GM21447 (cell line): Measurements from ENCODE around the gene NCLN.
"Not testable (repeated sequence)": the region's sequence is repeated elsewhere in the genome, so short reads cannot be mapped to it uniquely, and the experiment has no call there.

ENCODE experiments used
- ATAC-seq: cut with Tn5 transposase; IDR thresholded peaks from one replicate; pipeline ENCODE4 v1.9.1; 2021; ENCODE audit not compliant: unreplicated experiment

NCLN gene

GRCh38 chr19:3224346-3225168, 38.8 kb downstream of the NCLN start, which contains the start of gene CELF5:
CELF5 (plus strand) TSS chr19:3224661; CDS start chr19:3224740, 79 bp downstream.
- no peak for ATAC-seq

DNA sequence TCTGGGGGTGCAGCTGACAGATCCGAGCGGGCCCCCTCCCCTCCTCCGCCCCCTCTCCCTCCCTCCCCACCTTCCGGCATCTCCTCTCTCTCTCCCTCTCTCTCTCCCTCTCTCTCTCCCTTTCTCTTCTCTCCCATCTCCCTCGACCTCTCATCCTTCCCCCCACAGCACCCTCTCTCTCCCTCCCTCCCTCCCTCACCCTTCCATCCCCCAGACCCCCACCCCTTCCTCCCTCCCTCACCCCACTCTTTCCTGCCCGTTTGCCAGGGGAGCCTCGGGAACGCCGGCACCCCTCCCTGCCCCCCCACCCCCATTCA, 39.4 kb downstream of the NCLN start:
- no peak for ATAC-seq

DNA sequence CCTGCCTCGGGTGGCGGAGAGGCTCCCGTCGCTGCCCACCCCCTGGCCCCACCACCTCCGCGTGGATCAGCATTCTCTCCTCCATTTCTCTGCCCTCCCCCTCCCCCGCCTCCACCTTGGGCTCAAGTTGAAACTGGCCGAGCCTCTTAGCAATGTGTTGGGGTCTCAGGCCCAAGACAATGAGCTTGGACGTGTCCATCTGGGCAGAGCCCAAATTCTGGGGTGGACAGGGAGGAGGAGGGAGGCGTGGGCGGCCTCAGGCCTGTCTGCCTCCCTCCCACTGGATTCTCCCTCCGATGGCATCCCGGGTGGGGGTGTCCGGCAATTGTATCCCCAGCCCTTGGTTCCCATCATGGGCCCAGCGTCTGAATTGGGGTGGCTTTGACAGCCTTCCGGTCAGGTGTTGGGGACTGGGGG, 40.0 kb downstream of the NCLN start:
- no peak for ATAC-seq

GRCh38 chr19:3227054-3227626, 41.4 kb downstream of the NCLN start:
- no peak for ATAC-seq

DNA sequence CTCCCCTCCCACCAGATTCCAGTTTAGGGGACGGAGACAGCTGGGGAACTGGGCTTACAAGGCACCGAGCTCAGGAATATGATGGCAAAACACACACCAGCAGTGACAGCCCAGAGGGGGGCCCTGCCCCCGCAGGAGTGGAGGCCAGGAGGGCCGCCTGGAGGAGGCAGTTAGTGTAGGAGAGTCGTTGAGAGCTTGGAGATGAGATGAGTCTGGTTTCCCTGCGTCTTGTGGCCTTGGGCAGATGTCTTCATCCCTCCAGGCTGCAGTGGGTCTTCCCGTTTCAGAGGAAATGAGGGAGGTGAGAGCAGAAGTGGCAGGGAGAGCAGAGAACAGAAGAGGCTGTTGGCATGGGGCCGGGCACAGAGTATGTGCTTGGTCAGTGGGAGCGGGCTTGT, 43.6 kb downstream of the NCLN start:
- ATAC-seq: no peak

- ATAC-seq: no peak
Measured at GRCh38 chr19:3229888-3230496, 44.3 kb downstream of the NCLN start.

- no peak for ATAC-seq
Measured at GRCh38 chr19:3231288-3231687, 45.6 kb downstream of the NCLN start.

DNA sequence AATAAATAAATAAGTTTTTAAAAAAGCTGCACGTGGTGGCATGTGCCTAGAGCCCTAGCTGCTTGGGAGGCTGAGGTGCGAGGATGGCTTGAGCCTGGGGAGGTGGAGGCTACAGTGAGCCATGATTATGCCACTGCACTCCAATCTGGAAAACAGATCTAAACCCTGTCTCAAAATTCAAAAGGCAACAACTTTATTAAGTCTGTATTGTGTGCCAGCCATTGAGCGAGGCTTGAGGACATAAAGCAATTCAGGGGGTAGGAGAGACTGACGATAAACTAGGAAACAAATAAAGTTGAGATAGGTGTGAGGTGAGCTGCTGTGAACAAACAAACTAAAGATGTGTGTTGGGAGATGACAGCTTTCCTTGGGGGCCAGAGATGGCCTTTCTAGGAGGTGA, 47.4 kb downstream of the NCLN start:
- no peak for ATAC-seq

DNA sequence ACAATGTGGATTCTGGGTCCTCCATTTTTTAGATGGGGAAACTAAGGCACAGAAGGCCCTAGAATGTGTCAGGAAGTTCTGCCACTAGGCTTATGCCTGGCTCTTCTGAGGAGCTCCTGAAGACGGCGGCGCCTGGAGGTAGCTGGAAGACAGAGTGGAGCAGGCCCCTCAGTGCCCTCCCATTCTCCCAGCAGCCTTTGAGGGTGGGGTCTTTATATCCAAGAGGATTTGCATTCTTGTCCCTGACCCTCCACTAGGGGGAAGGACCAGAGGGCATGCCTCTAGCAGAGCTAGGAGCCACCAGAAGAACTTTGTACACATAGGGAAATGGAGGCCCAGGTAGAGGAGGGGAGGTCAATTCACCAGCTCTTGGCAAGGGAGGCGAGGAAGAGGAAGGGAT, 48.1 kb downstream of the NCLN start:
- ATAC-seq: no peak

GRCh38 chr19:3234800-3235199, 49.1 kb downstream of the NCLN start:
- ATAC-seq: no peak

GRCh38 chr19:3235604-3236003, 49.9 kb downstream of the NCLN start:
- ATAC-seq: not testable (repeated sequence)

GRCh38 chr19:3236272-3236671, 50.5 kb downstream of the NCLN start:
- ATAC-seq: no peak

DNA sequence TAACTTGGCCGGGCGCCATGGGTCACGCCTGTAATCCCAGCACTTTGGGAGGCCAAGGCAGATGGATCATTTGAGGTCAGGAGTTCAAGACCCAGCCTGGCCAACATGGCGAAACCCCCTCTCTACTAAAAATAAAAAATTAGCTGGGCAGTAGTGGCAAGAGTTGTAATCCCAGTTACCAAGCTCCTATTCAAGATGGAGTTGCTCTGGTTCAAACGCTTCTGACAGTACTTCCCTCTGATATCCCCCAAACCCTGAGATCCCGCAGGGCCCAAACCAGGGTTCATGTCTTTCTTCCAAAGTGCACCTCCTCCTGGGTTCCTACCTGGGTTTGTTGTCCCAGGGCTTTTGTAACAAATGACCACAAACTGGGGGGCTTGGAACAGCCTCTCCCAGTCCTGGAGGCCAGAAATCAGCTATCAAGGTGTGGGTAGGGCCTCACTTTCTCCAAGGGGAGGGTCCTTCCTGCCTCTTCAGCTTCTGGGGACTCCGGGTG, 52.4 kb downstream of the NCLN start:
- no peak for ATAC-seq

DNA sequence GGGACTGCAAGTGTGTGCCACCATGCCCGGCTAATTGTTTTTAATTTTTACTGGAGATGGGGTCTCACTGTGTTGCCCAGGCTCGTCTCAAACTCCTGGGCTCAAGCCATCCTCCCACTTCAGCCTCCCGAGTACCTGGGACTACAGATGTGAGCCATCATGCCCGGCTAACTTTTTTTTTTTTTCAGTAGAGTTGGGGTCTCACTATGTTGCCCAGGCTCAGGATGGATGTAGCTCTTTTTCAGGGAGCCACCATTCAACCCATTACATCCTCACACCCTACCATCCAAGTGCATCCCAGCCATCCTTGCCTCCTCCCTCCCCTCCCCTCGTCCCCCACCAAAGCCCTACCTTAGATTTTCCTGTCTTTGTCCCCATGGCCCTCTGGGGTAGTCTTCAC, 53.6 kb downstream of the NCLN start:
- no peak for ATAC-seq

- ATAC-seq: no peak
Measured at GRCh38 chr19:3243819-3244700, 58.3 kb downstream of the NCLN start.

DNA sequence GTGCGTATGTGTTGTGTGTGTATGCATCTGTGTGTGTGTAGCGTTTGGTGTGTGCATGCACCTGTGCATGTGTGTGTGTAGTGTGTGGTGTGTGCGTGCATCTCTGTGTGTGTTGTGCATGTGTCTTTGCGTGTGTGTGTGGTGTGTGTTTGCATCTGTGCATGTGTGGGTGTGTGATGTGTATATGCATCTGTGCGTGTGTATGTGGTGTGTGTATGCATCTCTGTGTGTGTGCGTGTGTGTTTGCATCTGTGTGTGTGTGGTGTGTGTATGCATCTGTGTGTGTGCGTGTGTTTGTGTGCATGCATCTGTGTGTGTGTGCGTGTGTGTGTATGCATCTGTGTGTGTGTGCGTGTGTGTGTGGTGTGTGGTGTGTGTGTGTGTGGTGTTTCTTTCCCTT, 59.3 kb downstream of the NCLN start:
- no peak for ATAC-seq

DNA sequence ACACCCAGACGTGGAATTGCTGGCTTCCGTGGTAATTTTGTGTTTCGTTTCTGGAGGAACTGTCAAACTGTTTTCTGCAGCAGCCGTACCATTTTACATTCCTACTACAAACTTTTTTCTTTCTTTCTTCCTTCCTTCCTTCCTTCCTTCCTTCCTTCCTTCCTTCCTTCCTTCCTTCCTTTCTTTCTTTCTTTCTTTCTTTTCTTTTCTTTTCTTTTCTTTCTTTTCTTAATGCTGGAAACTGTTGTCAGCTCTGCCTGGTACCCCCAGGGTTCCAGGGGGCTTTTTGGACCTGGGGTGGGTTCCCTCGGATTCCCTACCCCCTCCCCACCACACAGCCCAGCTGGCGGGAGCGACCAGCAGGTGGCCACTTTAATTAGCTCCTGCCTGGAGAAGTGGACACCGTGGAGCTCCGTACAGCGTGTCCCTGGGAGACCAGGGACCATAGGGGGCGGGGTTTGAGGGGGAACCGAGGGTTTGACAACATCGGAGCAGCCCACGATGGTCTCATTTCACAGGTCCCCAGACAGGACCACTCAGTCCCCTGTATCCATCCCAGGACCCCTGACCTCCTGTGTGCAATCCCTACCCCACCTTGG, 63.1 kb downstream of the NCLN start:
- ATAC-seq: no peak

DNA sequence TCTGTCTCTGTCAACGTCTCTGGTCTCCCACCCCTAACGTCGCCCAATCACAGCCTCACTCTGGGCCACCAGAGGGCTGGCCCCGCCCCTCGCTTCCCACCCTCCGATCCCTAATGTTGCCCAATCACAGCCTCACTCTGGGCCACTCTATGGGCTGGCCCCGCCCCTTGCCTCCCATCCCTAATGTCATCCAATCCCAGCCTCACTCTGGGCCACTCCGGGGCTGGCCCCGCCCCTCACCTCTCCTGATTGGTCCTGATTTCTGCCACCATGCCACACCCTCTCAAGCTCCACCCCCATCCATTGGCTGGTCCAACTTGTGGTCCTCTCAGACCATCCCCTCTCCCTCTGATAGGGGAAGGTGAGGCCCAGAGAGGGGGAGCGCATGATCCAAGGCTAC, 63.7 kb downstream of the NCLN start:
- no peak for ATAC-seq

GRCh38 chr19:3250675-3251074, 64.9 kb downstream of the NCLN start:
- no peak for ATAC-seq

- ATAC-seq: no peak
Measured at GRCh38 chr19:3251229-3251628, 65.5 kb downstream of the NCLN start.

- ATAC-seq: no peak
Measured at GRCh38 chr19:3252650-3253049, 66.9 kb downstream of the NCLN start.
